ENCODE data around the gene GPC6. TPM values are rescaled to one million over a fixed set of nuclear protein-coding genes. Genes with fewer than 3 reads are reported as not detected.

GPC6 gene
- total and polyA plus RNA-seq, 2 donors (not counting 1 experiment from before 2014, with no cell fraction given), result not detected

- Mint-ChIP-seq H3K27ac (no peak overlapping the region), H3K4me3 (no peak overlapping the region), H3K9me3 (ENCODE audit: insufficient read depth) (no peaks in the 10 kb centered on the region), H3K4me1 (no peaks in the 10 kb centered on the region), H3K27me3 (no peaks in the 10 kb centered on the region)
- Histone ChIP-seq H3K27ac (ENCODE audit: low read length in 2 of 2) (no peak overlapping the region), H3K27me3 (replicated peaks in 1 of 4; ENCODE audit: control extremely low read depth in 1 of 4, control insufficient read depth in 3 of 4, insufficient read depth in 4 of 4, low read length in 3 of 4) (no peaks in the 10 kb centered on the region), H3K36me3 (replicated peaks in 1 of 2; ENCODE audit: control extremely low read depth in 1 of 2, control insufficient read depth in 1 of 2, extremely low read depth in 1 of 2, insufficient read depth in 2 of 2, low read length in 1 of 2) (no peaks in the 10 kb centered on the region), H3K79me2 (ENCODE audit: control insufficient read depth, insufficient read depth, low read length) (no peaks in the 10 kb centered on the region), H2AFZ (ENCODE audit: insufficient read depth, low read depth, low read length, poor library complexity, severe bottlenecking) (no peak overlapping the region), H3K9me3 (ENCODE audit: control extremely low read depth in 1 of 3, control insufficient read depth in 2 of 3, insufficient read depth in 1 of 3, low read length in 2 of 3) (peaks cover 0 to 4% (median 0%) of the 10 kb centered on the region in 3 donors), H3K4me3 (ENCODE audit: control extremely low read depth in 1 of 5, extremely low read depth in 1 of 5, insufficient read depth in 1 of 5, low read depth in 2 of 5, low read length in 4 of 5) (no peak overlapping the region), H3K9ac (ENCODE audit: low read length) (no peak overlapping the region), H3K4me2 (replicated peaks; ENCODE audit: low read depth, low read length, poor library complexity, severe bottlenecking) (no peak overlapping the region), H4K20me1 (ENCODE audit: control insufficient read depth, insufficient read depth, low read length, poor library complexity, severe bottlenecking) (no peaks in the 10 kb centered on the region), H3K4me1 (ENCODE audit: control insufficient read depth in 2 of 2, insufficient read depth in 2 of 2, low read length in 2 of 2) (no peaks in the 10 kb centered on the region)
- 64% methylated on average over 2 of the region's 2 CpGs for WGBS (ENCODE audit: insufficient coverage)
- TF ChIP-seq EZH2 (IDR thresholded peaks at IDR 0.05; ENCODE audit: borderline replicate concordance, insufficient read depth, low read depth, low read length, poor library complexity, severe bottlenecking), result no peak
- no peak for TF ChIP-seq CTCF (IDR thresholded peaks at IDR 0.05)
- ChIA-PET CTCF (no interaction called here), POLR2A (no interaction called here)
- intact Hi-C loops (cut with micrococcal nuclease), result no loop called here
- DNase-seq, result no peak
- no peak for ATAC-seq (ENCODE audit: low read depth)
Observed at GRCh38 chr13:93859716-93860115, 633.1 kb downstream of the GPC6 start.

GRCh38 chr13:93861818-93862217 is 635.2 kb downstream of the GPC6 start:
- Mint-ChIP-seq H3K27me3 (no peaks in the 10 kb centered on the region), H3K4me3 (no peak overlapping the region), H3K9me3 (ENCODE audit: insufficient read depth) (no peaks in the 10 kb centered on the region), H3K4me1 (no peaks in the 10 kb centered on the region), H3K27ac (no peak overlapping the region)
- WGBS (ENCODE audit: insufficient coverage), result no CpG with 5 or more reads among the region's 4 CpGs
- Histone ChIP-seq H3K9ac (ENCODE audit: low read length) (no peak overlapping the region), H3K27ac (ENCODE audit: low read length in 2 of 2) (no peak overlapping the region), H2AFZ (ENCODE audit: insufficient read depth, low read depth, low read length, poor library complexity, severe bottlenecking) (no peak overlapping the region), H3K79me2 (ENCODE audit: control insufficient read depth, insufficient read depth, low read length) (no peaks in the 10 kb centered on the region), H3K36me3 (replicated peaks in 1 of 2; ENCODE audit: control extremely low read depth in 1 of 2, control insufficient read depth in 1 of 2, extremely low read depth in 1 of 2, insufficient read depth in 2 of 2, low read length in 1 of 2) (no peaks in the 10 kb centered on the region), H3K4me1 (ENCODE audit: control insufficient read depth in 2 of 2, insufficient read depth in 2 of 2, low read length in 2 of 2) (no peaks in the 10 kb centered on the region), H3K4me3 (ENCODE audit: control extremely low read depth in 1 of 5, extremely low read depth in 1 of 5, insufficient read depth in 1 of 5, low read depth in 2 of 5, low read length in 4 of 5) (no peak overlapping the region), H4K20me1 (ENCODE audit: control insufficient read depth, insufficient read depth, low read length, poor library complexity, severe bottlenecking) (no peaks in the 10 kb centered on the region), H3K27me3 (replicated peaks in 1 of 4; ENCODE audit: control extremely low read depth in 1 of 4, control insufficient read depth in 3 of 4, insufficient read depth in 4 of 4, low read length in 3 of 4) (no peaks in the 10 kb centered on the region), H3K4me2 (replicated peaks; ENCODE audit: low read depth, low read length, poor library complexity, severe bottlenecking) (no peak overlapping the region), H3K9me3 (ENCODE audit: control extremely low read depth in 1 of 3, control insufficient read depth in 2 of 3, insufficient read depth in 1 of 3, low read length in 2 of 3) (peaks cover 0 to 2% (median 0%) of the 10 kb centered on the region in 3 donors)
- CTCF ChIA-PET, result no interaction called here
- intact Hi-C loops (cut with micrococcal nuclease), result no loop called here
- TF ChIP-seq CTCF (IDR thresholded peaks at IDR 0.05), result no peak
- TF ChIP-seq EZH2 (IDR thresholded peaks at IDR 0.05; ENCODE audit: borderline replicate concordance, insufficient read depth, low read depth, low read length, poor library complexity, severe bottlenecking), result no peak
- no peak for DNase-seq
- ATAC-seq (ENCODE audit: low read depth), result no peak
- POLR2A ChIA-PET, result no interaction called here

Data from B cell (primary cell).